Measurements from ENCODE around the gene JTB.
A peak's percentile ranks its signal among the peaks of the same experiment; 100 is the strongest.

Gene JTB

GRCh38 chr1:153954826-153955225 lies 22.6 kb downstream of the JTB start:
- peaks cover 57% of the 10 kb centered on the region for H4K20me1 ChIP-seq (ENCODE audit: insufficient read depth, low read length)
- no peak for TF ChIP-seq EZH2 (IDR thresholded peaks at IDR 0.05; ENCODE audit: borderline replicate concordance, low read depth, low read length, severe bottlenecking)
- TF ChIP-seq CTCF (IDR thresholded peaks at IDR 0.05; ENCODE audit: borderline replicate concordance, extremely low read depth, low read length, poor library complexity, severe bottlenecking): no peak
- H3K36me3 ChIP-seq (ENCODE audit: insufficient read depth, low read length): peaks cover 62% of the 10 kb centered on the region
- ATAC-seq (ENCODE audit: insufficient read depth, low read depth) (no peak), DNase-seq (no peak)
- no peaks in the 10 kb centered on the region for H3K9me3 ChIP-seq (ENCODE audit: insufficient read depth, low read length, severe bottlenecking)
- peaks cover 37% of the 10 kb centered on the region for H3K4me1 ChIP-seq (ENCODE audit: insufficient read depth, low read length)
- no peak overlapping the region for H3K9ac ChIP-seq (ENCODE audit: low read depth, low read length)
- H3K27me3 ChIP-seq (ENCODE audit: insufficient read depth, low read length, poor library complexity): no peaks in the 10 kb centered on the region
- H3K79me2 ChIP-seq (ENCODE audit: insufficient read depth, low read length): peaks cover 62% of the 10 kb centered on the region
- H2AFZ ChIP-seq (ENCODE audit: low read depth, low read length): no peak overlapping the region
- H3K27ac ChIP-seq (ENCODE audit: low read length): no peak overlapping the region
- no peak overlapping the region for H3K4me3 ChIP-seq (ENCODE audit: low read depth in 1 of 2, low read length in 2 of 2)
- no peak overlapping the region for H3K4me2 ChIP-seq (ENCODE audit: insufficient read depth, low read length)

GRCh38 chr1:153953859-153954365 lies 23.6 kb downstream of the JTB start:
- TF ChIP-seq CTCF (IDR thresholded peaks at IDR 0.05; ENCODE audit: borderline replicate concordance, extremely low read depth, low read length, poor library complexity, severe bottlenecking) (no peak), EZH2 (IDR thresholded peaks at IDR 0.05; ENCODE audit: borderline replicate concordance, low read depth, low read length, severe bottlenecking) (no peak)
- peaks cover 29% of the 10 kb centered on the region for H3K4me1 ChIP-seq (ENCODE audit: insufficient read depth, low read length)
- H4K20me1 ChIP-seq (ENCODE audit: insufficient read depth, low read length): peaks cover 57% of the 10 kb centered on the region
- H2AFZ ChIP-seq (ENCODE audit: low read depth, low read length): no peak overlapping the region
- no peak overlapping the region for H3K4me2 ChIP-seq (ENCODE audit: insufficient read depth, low read length)
- H3K9me3 ChIP-seq (ENCODE audit: insufficient read depth, low read length, severe bottlenecking): no peaks in the 10 kb centered on the region
- no peak for DNase-seq
- H3K9ac ChIP-seq (ENCODE audit: low read depth, low read length): no peak overlapping the region; the same call in 1 of the 2 replicates
- H3K79me2 ChIP-seq (ENCODE audit: insufficient read depth, low read length): peaks cover 62% of the 10 kb centered on the region
- no peaks in the 10 kb centered on the region for H3K27me3 ChIP-seq (ENCODE audit: insufficient read depth, low read length, poor library complexity)
- H3K4me3 ChIP-seq (ENCODE audit: low read depth in 1 of 2, low read length in 2 of 2): no peak overlapping the region
- peaks cover 63% of the 10 kb centered on the region for H3K36me3 ChIP-seq (ENCODE audit: insufficient read depth, low read length)
- ATAC-seq (ENCODE audit: insufficient read depth, low read depth): no peak
- H3K27ac ChIP-seq (ENCODE audit: low read length): 0 out of 2 replicates have a peak overlapping the region, but pooled peaks have one; percentile 19

- TF ChIP-seq EZH2 (IDR thresholded peaks at IDR 0.05; ENCODE audit: borderline replicate concordance, low read depth, low read length, severe bottlenecking) (no peak), CTCF (IDR thresholded peaks at IDR 0.05; ENCODE audit: borderline replicate concordance, extremely low read depth, low read length, poor library complexity, severe bottlenecking) (no peak)
- ATAC-seq (ENCODE audit: insufficient read depth, low read depth): no peak
- Histone ChIP-seq H3K9me3 (ENCODE audit: insufficient read depth, low read length, severe bottlenecking) (no peaks in the 10 kb centered on the region), H3K36me3 (ENCODE audit: insufficient read depth, low read length) (peaks cover 77% of the 10 kb centered on the region), H4K20me1 (ENCODE audit: insufficient read depth, low read length) (peaks cover 42% of the 10 kb centered on the region), H3K27ac (ENCODE audit: low read length) (no peak overlapping the region), H3K9ac (ENCODE audit: low read depth, low read length) (no peak overlapping the region), H3K4me1 (ENCODE audit: insufficient read depth, low read length) (peaks cover 19% of the 10 kb centered on the region), H3K27me3 (ENCODE audit: insufficient read depth, low read length, poor library complexity) (no peaks in the 10 kb centered on the region), H3K4me2 (ENCODE audit: insufficient read depth, low read length) (no peak overlapping the region), H3K4me3 (ENCODE audit: low read depth in 1 of 2, low read length in 2 of 2) (no peak overlapping the region), H3K79me2 (ENCODE audit: insufficient read depth, low read length) (peaks cover 45% of the 10 kb centered on the region), H2AFZ (ENCODE audit: low read depth, low read length) (no peak overlapping the region)
- DNase-seq: no peak
Measured at GRCh38 chr1:153951801-153952200, 25.7 kb downstream of the JTB start.
